ENCODE measurements around the gene TMEM131.

DNA sequence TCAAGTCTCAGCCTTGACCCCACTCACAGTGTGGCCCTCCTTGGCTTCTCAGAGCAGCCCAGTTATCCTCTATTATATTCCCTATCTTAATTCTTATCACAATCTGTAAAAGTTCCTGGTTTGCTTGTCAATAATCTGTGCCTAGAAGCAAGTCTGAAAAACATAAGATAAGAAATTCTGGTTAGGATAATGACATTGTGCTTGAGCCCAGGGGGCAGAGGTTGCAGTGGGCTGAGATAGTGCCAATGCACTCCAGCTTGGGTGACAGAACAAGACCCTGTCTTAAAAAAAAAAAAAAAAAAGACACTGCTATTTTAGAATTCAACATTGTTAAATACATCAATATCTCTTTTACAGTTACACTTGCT is 63.9 kb downstream of the TMEM131 start:
- TF ChIP-seq TBL1XR1 (IDR thresholded peaks at IDR 0.05; ENCODE audit: low read depth, low read length) (no peak), EP300 (IDR thresholded peaks at IDR 0.05; ENCODE audit: borderline replicate concordance in 1 of 2, control insufficient read depth in 1 of 2, low read depth in 2 of 2, low read length in 2 of 2) (no peak), POLR2A (IDR thresholded peaks at IDR 0.05; ENCODE audit: low read depth, low read length) (no peak), SPI1 (IDR thresholded peaks at IDR 0.05; ENCODE audit: borderline replicate concordance, insufficient read depth, low read depth, low read length) (no peak), CHD1 (IDR thresholded peaks at IDR 0.05; ENCODE audit: low read depth, low read length) (no peak), POLR2AphosphoS5 (IDR thresholded peaks at IDR 0.05; ENCODE audit: low read length) (no peak)
- TF ChIP-seq, protein P1, sequence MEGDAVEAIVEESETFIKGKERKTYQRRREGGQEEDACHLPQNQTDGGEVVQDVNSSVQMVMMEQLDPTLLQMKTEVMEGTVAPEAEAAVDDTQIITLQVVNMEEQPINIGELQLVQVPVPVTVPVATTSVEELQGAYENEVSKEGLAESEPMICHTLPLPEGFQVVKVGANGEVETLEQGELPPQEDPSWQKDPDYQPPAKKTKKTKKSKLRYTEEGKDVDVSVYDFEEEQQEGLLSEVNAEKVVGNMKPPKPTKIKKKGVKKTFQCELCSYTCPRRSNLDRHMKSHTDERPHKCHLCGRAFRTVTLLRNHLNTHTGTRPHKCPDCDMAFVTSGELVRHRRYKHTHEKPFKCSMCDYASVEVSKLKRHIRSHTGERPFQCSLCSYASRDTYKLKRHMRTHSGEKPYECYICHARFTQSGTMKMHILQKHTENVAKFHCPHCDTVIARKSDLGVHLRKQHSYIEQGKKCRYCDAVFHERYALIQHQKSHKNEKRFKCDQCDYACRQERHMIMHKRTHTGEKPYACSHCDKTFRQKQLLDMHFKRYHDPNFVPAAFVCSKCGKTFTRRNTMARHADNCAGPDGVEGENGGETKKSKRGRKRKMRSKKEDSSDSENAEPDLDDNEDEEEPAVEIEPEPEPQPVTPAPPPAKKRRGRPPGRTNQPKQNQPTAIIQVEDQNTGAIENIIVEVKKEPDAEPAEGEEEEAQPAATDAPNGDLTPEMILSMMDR (IDR thresholded peaks at IDR 0.05 in 2 of 3, conservative IDR thresholded peaks at IDR 0.05 in 1 of 3; ENCODE audit: control insufficient read depth in 2 of 3, extremely low read depth in 1 of 3, insufficient read depth in 1 of 3, low read depth in 3 of 3, low read length in 3 of 3), result no peak

All from GM12878 (cell line).